Muscle of leg (tissue), 11 donors: Measurements from ENCODE around the gene SUB1. TPM values are rescaled to one million over a fixed set of nuclear protein-coding genes. Genes with fewer than 3 reads are reported as not detected.
"Not testable (repeated sequence)": the region's sequence is repeated elsewhere in the genome, so short reads cannot be mapped to it uniquely, and the experiment has no call there.

Source experiments
- DNase-seq: peaks from one replicate; pipeline ENCODE4 v3.0.0; 2013
- H3K27ac ChIP-seq: one replicate; pipeline ENCODE4 v1.5.1; 2013; ENCODE audit warnings: mild to moderate bottlenecking, low read length, control low read depth
- H3K27me3 ChIP-seq: one replicate; pipeline ENCODE4 v1.6.1; 2013; ENCODE audit warnings: low read length; ENCODE audit not compliant: control insufficient read depth, insufficient read depth
- H3K36me3 ChIP-seq: one replicate; pipeline ENCODE4 v1.6.1; 2013; ENCODE audit warnings: low read length; ENCODE audit not compliant: control insufficient read depth, insufficient read depth
- H3K4me1 ChIP-seq: one replicate; pipeline ENCODE4 v1.6.1; 2013; ENCODE audit warnings: low read length; ENCODE audit not compliant: control insufficient read depth, insufficient read depth
- H3K4me3 ChIP-seq: one replicate; pipeline ENCODE4 v1.5.1; 2013; ENCODE audit warnings: low read length, control low read depth
- H3K9me3 ChIP-seq: replicated peaks from 2 replicates; pipeline ENCODE4 v1.6.1; 2013; ENCODE audit warnings: low read depth, low read length; ENCODE audit not compliant: control insufficient read depth
- WGBS: methylation state at CpG from one replicate; pipeline ENCODE4 v1.1.5; 2013; ENCODE audit warnings: missing lambda C conversion rate; ENCODE audit not compliant: insufficient coverage; 5-methylcytosine and 5-hydroxymethylcytosine counted together
- polyA plus RNA-seq, 8 donors: library from polyadenylated mRNA; unstranded; fragments of 120-200 nt; gene quantifications; one replicate each; pipeline versions ENCODE4 v1.2.1 to v1.2.3, GENCODE V29; 2013; ENCODE audit warnings: inconsistent platforms in 1 of 8, low replicate concordance in 1 of 8; ENCODE audit not compliant: insufficient read length in 8 of 8, insufficient read depth in 1 of 8
- total RNA-seq: library from RNA; stranded (reverse); fragments of 120-200 nt; gene quantifications from one replicate; pipeline ENCODE4 v1.2.4, GENCODE V29; 2013

The SUB1 gene
- total and polyA plus RNA-seq, 9 donors: 238 to 318 (median 269) TPM

DNA sequence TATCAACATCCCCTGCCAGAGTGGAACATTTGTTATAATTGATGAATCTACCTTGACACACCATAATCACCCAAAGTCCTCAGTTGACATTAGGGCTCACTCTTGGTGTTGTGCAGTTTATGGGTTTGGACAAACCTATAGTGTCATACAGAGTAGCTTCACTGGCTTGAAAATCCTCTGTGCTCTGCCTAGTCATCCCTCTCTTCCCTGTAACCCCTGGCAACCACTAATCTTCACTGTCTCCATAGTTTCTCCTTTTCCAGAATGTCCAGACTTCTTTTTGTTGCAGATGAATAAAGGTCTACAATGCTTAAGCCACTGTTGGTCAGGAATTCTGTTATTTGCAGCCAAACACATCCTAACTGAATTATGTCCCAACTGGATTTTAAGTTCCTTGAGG is 22.5 kb upstream of the SUB1 start:
- no peak for DNase-seq
- Histone ChIP-seq H3K27ac (no peak overlapping the region), H3K27me3 (no peaks in the 10 kb centered on the region), H3K4me1 (no peaks in the 10 kb centered on the region), H3K4me3 (no peak overlapping the region), H3K36me3 (no peaks in the 10 kb centered on the region), H3K9me3 (no peaks in the 10 kb centered on the region)

GRCh38 chr5:32563614-32564013 is 21.7 kb upstream of the SUB1 start:
- 100% methylated on average over 1 of the region's 2 CpGs for WGBS
- no peak overlapping the region for H3K4me3 ChIP-seq
- DNase-seq: no peak
- H3K27ac ChIP-seq: no peak overlapping the region
- no peaks in the 10 kb centered on the region for H3K27me3 ChIP-seq
- H3K9me3 ChIP-seq: no peaks in the 10 kb centered on the region
- H3K4me1 ChIP-seq: no peaks in the 10 kb centered on the region
- H3K36me3 ChIP-seq: no peaks in the 10 kb centered on the region

- no peak overlapping the region for H3K27ac ChIP-seq
- no peaks in the 10 kb centered on the region for H3K27me3 ChIP-seq
- no CpG with 5 or more reads among the region's 1 CpG for WGBS
- no peak overlapping the region for H3K4me3 ChIP-seq
- H3K4me1 ChIP-seq: no peaks in the 10 kb centered on the region
- H3K36me3 ChIP-seq: no peaks in the 10 kb centered on the region
- no peak for DNase-seq
- H3K9me3 ChIP-seq: no peaks in the 10 kb centered on the region
Observed at GRCh38 chr5:32565145-32565544, 20.2 kb upstream of the SUB1 start.

- H3K27me3 ChIP-seq: no peaks in the 10 kb centered on the region
- 92% methylated on average over 3 of the region's 3 CpGs for WGBS
- H3K9me3 ChIP-seq: no peaks in the 10 kb centered on the region
- no peaks in the 10 kb centered on the region for H3K4me1 ChIP-seq
- H3K27ac ChIP-seq: no peak overlapping the region
- H3K36me3 ChIP-seq: no peaks in the 10 kb centered on the region
- no peak overlapping the region for H3K4me3 ChIP-seq
- no peak for DNase-seq
Observed at GRCh38 chr5:32566319-32567111, 18.8 kb upstream of the SUB1 start.

GRCh38 chr5:32571128-32571527 is 14.2 kb upstream of the SUB1 start:
- no CpG with 5 or more reads among the region's 1 CpG for WGBS
- Histone ChIP-seq H3K27ac (no peak overlapping the region), H3K9me3 (no peaks in the 10 kb centered on the region), H3K4me1 (no peaks in the 10 kb centered on the region), H3K4me3 (no peak overlapping the region), H3K36me3 (no peaks in the 10 kb centered on the region), H3K27me3 (no peaks in the 10 kb centered on the region)
- DNase-seq: no peak

GRCh38 chr5:32572778-32573480 is 12.4 kb upstream of the SUB1 start:
- DNase-seq: no peak
- H3K4me3 ChIP-seq: no peak overlapping the region
- H3K4me1 ChIP-seq: no peaks in the 10 kb centered on the region
- no peaks in the 10 kb centered on the region for H3K27me3 ChIP-seq
- H3K27ac ChIP-seq: no peak overlapping the region
- no CpG with 5 or more reads among the region's 8 CpGs for WGBS
- no peaks in the 10 kb centered on the region for H3K36me3 ChIP-seq
- H3K9me3 ChIP-seq: no peaks in the 10 kb centered on the region

GRCh38 chr5:32573481-32573854 is 11.9 kb upstream of the SUB1 start:
- not testable (repeated sequence) for H3K27me3 ChIP-seq, DNase-seq, H3K9me3 ChIP-seq, H3K4me3 ChIP-seq, H3K27ac ChIP-seq, H3K4me1 ChIP-seq, H3K36me3 ChIP-seq
- no CpG with 5 or more reads among the region's 3 CpGs for WGBS

- Histone ChIP-seq H3K4me1 (no peaks in the 10 kb centered on the region), H3K9me3 (no peaks in the 10 kb centered on the region), H3K4me3 (no peak overlapping the region), H3K27me3 (no peaks in the 10 kb centered on the region), H3K27ac (no peak overlapping the region), H3K36me3 (no peaks in the 10 kb centered on the region)
- DNase-seq: no peak
- 83% methylated on average over 3 of the region's 3 CpGs for WGBS
Observed at GRCh38 chr5:32574540-32575175, 10.7 kb upstream of the SUB1 start.

DNA sequence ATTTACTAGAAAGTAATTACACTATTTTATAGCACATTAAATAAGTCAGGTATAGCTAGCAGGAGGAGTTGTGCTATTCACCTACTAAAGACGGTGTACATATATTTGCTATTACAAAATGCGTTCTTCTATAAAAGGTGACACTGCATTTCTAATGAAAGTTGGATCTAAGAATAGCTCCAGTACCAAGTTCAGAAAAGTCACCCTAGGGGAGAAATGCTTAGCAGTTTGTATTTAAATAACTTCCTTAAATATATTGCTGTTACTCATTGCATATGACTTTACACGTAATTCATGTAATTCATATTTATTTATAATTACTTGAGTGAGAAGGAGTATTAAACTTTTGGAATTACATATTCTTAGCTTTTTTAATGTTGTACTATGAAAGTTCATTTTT is 7.0 kb upstream of the SUB1 start:
- Histone ChIP-seq H3K4me1 (no peaks in the 10 kb centered on the region), H3K36me3 (no peaks in the 10 kb centered on the region), H3K4me3 (no peak overlapping the region), H3K9me3 (no peaks in the 10 kb centered on the region), H3K27ac (no peak overlapping the region), H3K27me3 (no peaks in the 10 kb centered on the region)
- WGBS: no CpG with 5 or more reads among the region's 3 CpGs
- no peak for DNase-seq

- no peak for DNase-seq
- Histone ChIP-seq H3K27ac (no peak overlapping the region), H3K9me3 (no peaks in the 10 kb centered on the region), H3K27me3 (no peaks in the 10 kb centered on the region), H3K36me3 (no peaks in the 10 kb centered on the region), H3K4me3 (no peak overlapping the region), H3K4me1 (no peaks in the 10 kb centered on the region)
- WGBS: no CpG with 5 or more reads among the region's 3 CpGs
Observed at GRCh38 chr5:32578764-32579163, 6.6 kb upstream of the SUB1 start.
